HepG2 (cell line): ENCODE data around the gene ADGRG6. TPM values are rescaled to one million over a fixed set of nuclear protein-coding genes. Genes with fewer than 3 reads are reported as not detected.

Experiments used
- ATF7 ChIP-seq, 2 experiments: fragments of 450-650 bp in 1 of 2; sonication (generic) in 1 of 2; formaldehyde crosslinking in 1 of 2; IDR thresholded peaks; 2 replicates each; pipeline versions ENCODE4 v1.4.0 to v1.6.1; 2016 to 2020; ENCODE audit warnings: antibody characterized with exemption in 1 of 2, mild to moderate bottlenecking in 1 of 2, missing genetic modification reagents in 1 of 2
- DNMT3B ChIP-seq: conservative IDR thresholded peaks from 2 replicates; pipeline ENCODE4 v1.6.1; 2016; ENCODE audit warnings: missing biosample characterization, control low read depth
- EP300 ChIP-seq, 3 experiments: sonication (generic) in 1 of 3; formaldehyde crosslinking in 1 of 3; IDR thresholded peaks; 2 replicates each; pipeline versions ENCODE4 v1.5.1 to v1.6.1; 2011 to 2020; ENCODE audit warnings: low read depth in 2 of 3, low read length in 2 of 3, borderline replicate concordance in 1 of 3, improper control_type of control experiment in 1 of 3, mild to moderate bottlenecking in 1 of 3, missing genetic modification reagents in 1 of 3, moderate library complexity in 1 of 3
- MAZ ChIP-seq, 2 experiments: sonication (generic) in 1 of 2; formaldehyde crosslinking in 1 of 2; IDR thresholded peaks; 2 replicates each; pipeline versions ENCODE4 v1.5.0 to v1.6.1; 2012 to 2020; ENCODE audit warnings: low read depth in 2 of 2, mild to moderate bottlenecking in 2 of 2, borderline replicate concordance in 1 of 2, improper control_type of control experiment in 1 of 2, low read length in 1 of 2, missing genetic modification reagents in 1 of 2, moderate library complexity in 1 of 2
- ZNF775 ChIP-seq: sonication (generic); formaldehyde crosslinking; IDR thresholded peaks from 2 replicates; pipeline ENCODE4 v1.4.0; 2020; ENCODE audit warnings: missing genetic modification reagents, mild to moderate bottlenecking, moderate library complexity, borderline replicate concordance
- ZZZ3 ChIP-seq: sonication (generic); formaldehyde crosslinking; IDR thresholded peaks from 2 replicates; pipeline ENCODE4 v1.4.0; 2020; ENCODE audit warnings: missing genetic modification reagents, mild to moderate bottlenecking, borderline replicate concordance
- polyA plus RNA-seq, 8 experiments: library from polyadenylated mRNA; depleted of rRNA in 3 of 8; stranded (reverse) in 7 of 8; unstranded in 1 of 8; fragments of >200 nt; fragmentation: Illumina TruSeq in 4 of 8; extraction: Trizol in 4 of 8; gene quantifications; 2 replicates each; pipeline versions ENCODE4 v1.2.1 to v1.2.3, GENCODE V29; 2011 to 2016; ENCODE audit warnings: low read depth in 4 of 8, missing spikeins in 1 of 8, mixed read lengths in 1 of 8; ENCODE audit not compliant: insufficient read depth in 1 of 8
- total RNA-seq, 5 experiments: library from RNA; depleted of rRNA; stranded (reverse); fragments of >200 nt; fragmentation: Illumina TruSeq; extraction: Trizol; gene quantifications; 2 replicates each; pipeline ENCODE4 v1.2.3, GENCODE V29; 2016; ENCODE audit warnings: low read depth in 1 of 5
- TF ChIP-seq, protein P1 (sequence below): sonication (generic); formaldehyde crosslinking; IDR thresholded peaks from 2 replicates; pipeline ENCODE4 v1.4.0; 2020; ENCODE audit warnings: low read depth, mild to moderate bottlenecking, missing genetic modification reagents
- TF ChIP-seq, protein P2 (sequence below): sonication (generic); formaldehyde crosslinking; IDR thresholded peaks from 2 replicates; pipeline ENCODE4 v1.4.0; 2020; ENCODE audit warnings: mild to moderate bottlenecking, missing genetic modification reagents
- TF ChIP-seq, protein P3 (sequence below): IDR thresholded peaks from 2 replicates; pipeline ENCODE4 v1.6.1; 2016; ENCODE audit warnings: missing compliant biosample characterization, missing genetic modification reagents, borderline replicate concordance
- TF ChIP-seq, protein P4 (sequence below): sonication (generic); formaldehyde crosslinking; IDR thresholded peaks from 2 replicates; pipeline ENCODE4 v1.4.0; 2020; ENCODE audit warnings: missing genetic modification reagents
- TF ChIP-seq, protein P5 (sequence below): sonication (generic); formaldehyde crosslinking; IDR thresholded peaks from 2 replicates; pipeline ENCODE4 v1.9.0; 2021; ENCODE audit warnings: missing genetic modification reagents, borderline replicate concordance
- TF ChIP-seq, protein P6 (sequence below): sonication (generic); formaldehyde crosslinking; IDR thresholded peaks from 2 replicates; pipeline ENCODE4 v1.4.0; 2020; ENCODE audit warnings: mild to moderate bottlenecking, missing genetic modification reagents, borderline replicate concordance

Gene ADGRG6
- total and polyA plus RNA-seq, 2 of the 13 experiments (the other 11 are each of a cell fraction or from before 2014, with no cell fraction given), result 129 to 249 TPM

DNA sequence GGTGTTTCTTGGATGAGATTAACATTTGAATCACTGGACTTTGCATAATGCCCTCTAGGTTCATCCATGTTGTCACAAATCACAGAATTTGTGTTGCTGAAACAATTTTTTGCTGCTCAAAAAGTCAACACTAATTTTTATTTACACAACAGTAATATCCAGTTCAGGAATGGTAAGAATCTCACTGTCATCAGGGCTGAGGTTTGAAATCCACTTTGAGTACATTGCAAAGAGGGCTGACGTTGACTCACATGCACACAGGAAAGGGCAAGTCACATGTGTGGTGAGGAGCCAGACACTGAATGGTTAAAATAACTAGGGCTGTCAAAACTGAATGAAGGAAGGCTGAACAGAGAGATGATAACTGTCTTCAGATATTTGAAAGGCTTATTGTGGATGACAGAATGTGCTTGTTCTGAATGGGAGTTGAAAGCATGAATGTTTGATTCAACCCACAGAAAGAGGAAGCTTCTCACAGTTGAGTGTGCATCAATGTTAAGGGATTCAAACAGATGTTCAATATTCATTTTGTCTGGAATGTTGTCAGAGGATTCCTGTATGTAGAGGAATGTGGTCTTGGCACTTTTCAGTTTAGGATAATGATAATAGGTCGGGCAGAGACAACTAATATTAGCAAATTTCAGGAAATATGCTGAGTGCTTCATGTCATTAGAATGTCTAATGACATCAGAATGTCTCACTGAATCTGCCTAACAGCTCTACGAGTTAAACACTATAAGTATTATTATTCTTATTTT, 3.6 kb upstream of the ADGRG6 start (continued):
- TF ChIP-seq, protein P1, sequence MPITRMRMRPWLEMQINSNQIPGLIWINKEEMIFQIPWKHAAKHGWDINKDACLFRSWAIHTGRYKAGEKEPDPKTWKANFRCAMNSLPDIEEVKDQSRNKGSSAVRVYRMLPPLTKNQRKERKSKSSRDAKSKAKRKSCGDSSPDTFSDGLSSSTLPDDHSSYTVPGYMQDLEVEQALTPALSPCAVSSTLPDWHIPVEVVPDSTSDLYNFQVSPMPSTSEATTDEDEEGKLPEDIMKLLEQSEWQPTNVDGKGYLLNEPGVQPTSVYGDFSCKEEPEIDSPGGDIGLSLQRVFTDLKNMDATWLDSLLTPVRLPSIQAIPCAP, result no peak
- TF ChIP-seq, protein P2, sequence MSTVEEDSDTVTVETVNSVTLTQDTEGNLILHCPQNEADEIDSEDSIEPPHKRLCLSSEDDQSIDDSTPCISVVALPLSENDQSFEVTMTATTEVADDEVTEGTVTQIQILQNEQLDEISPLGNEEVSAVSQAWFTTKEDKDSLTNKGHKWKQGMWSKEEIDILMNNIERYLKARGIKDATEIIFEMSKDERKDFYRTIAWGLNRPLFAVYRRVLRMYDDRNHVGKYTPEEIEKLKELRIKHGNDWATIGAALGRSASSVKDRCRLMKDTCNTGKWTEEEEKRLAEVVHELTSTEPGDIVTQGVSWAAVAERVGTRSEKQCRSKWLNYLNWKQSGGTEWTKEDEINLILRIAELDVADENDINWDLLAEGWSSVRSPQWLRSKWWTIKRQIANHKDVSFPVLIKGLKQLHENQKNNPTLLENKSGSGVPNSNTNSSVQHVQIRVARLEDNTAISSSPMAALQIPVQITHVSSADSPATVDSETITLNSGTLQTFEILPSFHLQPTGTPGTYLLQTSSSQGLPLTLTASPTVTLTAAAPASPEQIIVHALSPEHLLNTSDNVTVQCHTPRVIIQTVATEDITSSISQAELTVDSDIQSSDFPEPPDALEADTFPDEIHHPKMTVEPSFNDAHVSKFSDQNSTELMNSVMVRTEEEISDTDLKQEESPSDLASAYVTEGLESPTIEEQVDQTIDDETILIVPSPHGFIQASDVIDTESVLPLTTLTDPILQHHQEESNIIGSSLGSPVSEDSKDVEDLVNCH (CRISPR knock-in tag), result no peak
- TF ChIP-seq, protein P3, sequence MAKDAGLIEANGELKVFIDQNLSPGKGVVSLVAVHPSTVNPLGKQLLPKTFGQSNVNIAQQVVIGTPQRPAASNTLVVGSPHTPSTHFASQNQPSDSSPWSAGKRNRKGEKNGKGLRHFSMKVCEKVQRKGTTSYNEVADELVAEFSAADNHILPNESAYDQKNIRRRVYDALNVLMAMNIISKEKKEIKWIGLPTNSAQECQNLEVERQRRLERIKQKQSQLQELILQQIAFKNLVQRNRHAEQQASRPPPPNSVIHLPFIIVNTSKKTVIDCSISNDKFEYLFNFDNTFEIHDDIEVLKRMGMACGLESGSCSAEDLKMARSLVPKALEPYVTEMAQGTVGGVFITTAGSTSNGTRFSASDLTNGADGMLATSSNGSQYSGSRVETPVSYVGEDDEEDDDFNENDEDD (CRISPR knock-in tag), result peak; percentile 65; the same call in 1 of the 2 replicates
- TF ChIP-seq ZNF775 (CRISPR knock-in tag) (no peak), EP300 (IDR thresholded peaks at IDR 0.05; ENCODE audit: low read depth in 2 of 2, low read length in 2 of 2) (peak; percentile 72 to 82; a peak in 3 of 4 replicates), EP300 (CRISPR knock-in tag; IDR thresholded peaks at IDR 0.05; ENCODE audit: borderline replicate concordance) (peak; percentile 84; the same call in 1 of the 2 replicates), ATF7 (IDR thresholded peaks at IDR 0.05) (peak; percentile 10; the same call in 1 of the 2 replicates), ATF7 (CRISPR knock-in tag; IDR thresholded peaks at IDR 0.05) (no peak; the same call in 1 of the 2 replicates), ZZZ3 (CRISPR knock-in tag) (no peak), MAZ (IDR thresholded peaks at IDR 0.05; ENCODE audit: borderline replicate concordance, low read depth, low read length) (no peak), MAZ (CRISPR knock-in tag; IDR thresholded peaks at IDR 0.05; ENCODE audit: low read depth) (0 out of 2 replicates have a peak, but pooled peaks have one; percentile 21), DNMT3B (no peak)
- TF ChIP-seq, protein P4, sequence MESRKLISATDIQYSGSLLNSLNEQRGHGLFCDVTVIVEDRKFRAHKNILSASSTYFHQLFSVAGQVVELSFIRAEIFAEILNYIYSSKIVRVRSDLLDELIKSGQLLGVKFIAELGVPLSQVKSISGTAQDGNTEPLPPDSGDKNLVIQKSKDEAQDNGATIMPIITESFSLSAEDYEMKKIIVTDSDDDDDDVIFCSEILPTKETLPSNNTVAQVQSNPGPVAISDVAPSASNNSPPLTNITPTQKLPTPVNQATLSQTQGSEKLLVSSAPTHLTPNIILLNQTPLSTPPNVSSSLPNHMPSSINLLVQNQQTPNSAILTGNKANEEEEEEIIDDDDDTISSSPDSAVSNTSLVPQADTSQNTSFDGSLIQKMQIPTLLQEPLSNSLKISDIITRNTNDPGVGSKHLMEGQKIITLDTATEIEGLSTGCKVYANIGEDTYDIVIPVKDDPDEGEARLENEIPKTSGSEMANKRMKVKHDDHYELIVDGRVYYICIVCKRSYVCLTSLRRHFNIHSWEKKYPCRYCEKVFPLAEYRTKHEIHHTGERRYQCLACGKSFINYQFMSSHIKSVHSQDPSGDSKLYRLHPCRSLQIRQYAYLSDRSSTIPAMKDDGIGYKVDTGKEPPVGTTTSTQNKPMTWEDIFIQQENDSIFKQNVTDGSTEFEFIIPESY (CRISPR knock-in tag), result 0 out of 2 replicates have a peak, but pooled peaks have one; percentile 43
- TF ChIP-seq, protein P5, sequence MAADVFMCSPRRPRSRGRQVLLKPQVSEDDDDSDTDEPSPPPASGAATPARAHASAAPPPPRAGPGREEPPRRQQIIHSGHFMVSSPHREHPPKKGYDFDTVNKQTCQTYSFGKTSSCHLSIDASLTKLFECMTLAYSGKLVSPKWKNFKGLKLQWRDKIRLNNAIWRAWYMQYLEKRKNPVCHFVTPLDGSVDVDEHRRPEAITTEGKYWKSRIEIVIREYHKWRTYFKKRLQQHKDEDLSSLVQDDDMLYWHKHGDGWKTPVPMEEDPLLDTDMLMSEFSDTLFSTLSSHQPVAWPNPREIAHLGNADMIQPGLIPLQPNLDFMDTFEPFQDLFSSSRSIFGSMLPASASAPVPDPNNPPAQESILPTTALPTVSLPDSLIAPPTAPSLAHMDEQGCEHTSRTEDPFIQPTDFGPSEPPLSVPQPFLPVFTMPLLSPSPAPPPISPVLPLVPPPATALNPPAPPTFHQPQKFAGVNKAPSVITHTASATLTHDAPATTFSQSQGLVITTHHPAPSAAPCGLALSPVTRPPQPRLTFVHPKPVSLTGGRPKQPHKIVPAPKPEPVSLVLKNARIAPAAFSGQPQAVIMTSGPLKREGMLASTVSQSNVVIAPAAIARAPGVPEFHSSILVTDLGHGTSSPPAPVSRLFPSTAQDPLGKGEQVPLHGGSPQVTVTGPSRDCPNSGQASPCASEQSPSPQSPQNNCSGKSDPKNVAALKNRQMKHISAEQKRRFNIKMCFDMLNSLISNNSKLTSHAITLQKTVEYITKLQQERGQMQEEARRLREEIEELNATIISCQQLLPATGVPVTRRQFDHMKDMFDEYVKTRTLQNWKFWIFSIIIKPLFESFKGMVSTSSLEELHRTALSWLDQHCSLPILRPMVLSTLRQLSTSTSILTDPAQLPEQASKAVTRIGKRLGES (CRISPR knock-in tag), result no peak
- TF ChIP-seq, protein P6, sequence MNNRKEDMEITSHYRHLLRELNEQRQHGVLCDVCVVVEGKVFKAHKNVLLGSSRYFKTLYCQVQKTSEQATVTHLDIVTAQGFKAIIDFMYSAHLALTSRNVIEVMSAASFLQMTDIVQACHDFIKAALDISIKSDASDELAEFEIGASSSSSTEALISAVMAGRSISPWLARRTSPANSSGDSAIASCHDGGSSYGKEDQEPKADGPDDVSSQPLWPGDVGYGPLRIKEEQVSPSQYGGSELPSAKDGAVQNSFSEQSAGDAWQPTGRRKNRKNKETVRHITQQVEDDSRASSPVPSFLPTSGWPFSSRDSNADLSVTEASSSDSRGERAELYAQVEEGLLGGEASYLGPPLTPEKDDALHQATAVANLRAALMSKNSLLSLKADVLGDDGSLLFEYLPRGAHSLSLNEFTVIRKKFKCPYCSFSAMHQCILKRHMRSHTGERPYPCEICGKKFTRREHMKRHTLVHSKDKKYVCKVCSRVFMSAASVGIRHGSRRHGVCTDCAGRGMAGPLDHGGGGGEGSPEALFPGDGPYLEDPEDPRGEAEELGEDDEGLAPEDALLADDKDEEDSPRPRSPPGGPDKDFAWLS (CRISPR knock-in tag), result no peak
